Raji (cell line): ENCODE data around the gene C3orf22.

Source experiments
- POLR2A ChIP-seq: IDR thresholded peaks from 2 replicates; pipeline ENCODE4 v1.6.1; 2011; ENCODE audit warnings: low read depth, low read length, control low read depth; ENCODE audit not compliant: insufficient read depth

Gene C3orf22

DNA sequence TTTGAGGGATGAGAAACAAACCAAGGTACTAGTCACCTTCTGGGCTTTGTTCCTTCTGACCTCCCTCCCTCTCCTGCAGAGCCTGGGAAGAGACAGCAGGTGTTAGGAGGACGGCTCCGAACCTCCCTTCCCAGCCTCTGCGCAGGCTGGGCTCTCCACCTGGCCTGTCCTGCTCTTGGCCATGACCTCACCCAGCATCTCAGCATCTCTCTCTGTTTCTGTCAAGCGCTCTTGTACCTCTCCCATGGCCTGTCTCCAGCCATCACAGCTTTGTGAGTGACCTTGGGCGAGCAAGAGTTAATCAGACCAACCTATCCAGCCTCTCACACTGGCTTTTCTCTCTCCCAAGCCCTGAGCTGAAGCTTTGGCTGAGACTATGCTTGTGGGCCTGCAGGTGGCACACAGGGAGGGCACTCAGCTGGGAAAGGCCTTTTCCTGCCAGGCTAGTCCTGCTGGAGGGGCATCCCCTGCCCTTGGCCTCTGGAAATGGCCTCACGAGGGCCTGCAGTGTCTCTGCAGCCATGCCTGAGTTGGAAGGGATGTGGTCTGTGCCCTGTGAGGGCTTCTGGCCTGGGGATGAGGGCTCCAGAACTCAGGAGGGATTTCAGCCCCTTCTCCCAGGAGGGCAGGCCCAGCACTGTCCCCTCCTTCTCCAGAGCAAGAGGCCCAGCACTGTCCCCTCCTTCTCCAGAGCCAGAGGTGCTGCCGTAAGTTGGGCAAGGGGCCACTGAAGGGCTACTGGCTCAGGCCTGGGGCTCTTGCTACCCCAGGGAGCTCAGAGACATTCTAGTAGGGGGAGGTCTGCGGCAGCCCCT is 32.7 kb downstream of the C3orf22 start:
- no peak for TF ChIP-seq POLR2A

DNA sequence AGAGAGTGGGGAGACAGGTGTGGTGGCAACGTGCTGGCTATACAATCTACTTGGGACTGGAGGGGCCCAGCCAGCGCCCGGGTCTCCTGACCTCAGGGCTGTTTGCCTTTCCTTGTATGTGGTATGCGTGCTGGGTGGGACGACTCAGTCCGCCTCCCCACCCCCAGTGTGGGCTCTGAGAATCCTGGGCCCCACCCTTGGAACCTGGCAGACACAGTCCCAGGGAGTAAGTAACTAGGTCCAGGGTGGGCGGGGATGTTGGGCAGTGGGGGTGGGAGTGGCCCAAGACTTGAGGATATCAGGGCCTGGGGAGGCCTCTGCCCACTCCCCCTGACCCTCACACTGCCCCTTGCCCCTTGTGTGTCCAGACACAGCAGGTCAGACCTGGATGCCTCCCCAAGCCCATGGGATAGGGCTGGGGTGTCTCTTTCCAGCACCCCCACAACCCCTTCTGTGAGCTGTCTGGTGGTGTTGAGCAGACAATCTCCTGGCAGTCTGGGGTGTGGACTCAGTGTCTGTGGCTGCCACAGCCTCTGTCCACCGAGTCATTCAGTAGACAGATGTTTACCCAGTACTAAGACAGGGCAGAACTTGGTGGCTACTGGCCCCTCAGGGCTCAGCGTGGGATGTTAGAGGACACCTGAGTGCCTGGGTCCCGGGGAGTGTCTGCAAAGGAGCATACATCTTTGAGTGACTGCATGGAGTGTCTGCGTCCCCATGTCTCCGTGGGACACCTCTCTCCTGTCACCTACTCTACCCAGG is 33.5 kb downstream of the C3orf22 start:
- no peak for TF ChIP-seq POLR2A

- no peak for TF ChIP-seq POLR2A
Observed at GRCh38 chr3:126524429-126524988, 34.2 kb downstream of the C3orf22 start.

GRCh38 chr3:126523745-126524428 is 34.8 kb downstream of the C3orf22 start, which contains the start of gene CHST13:
CHST13 (plus strand) TSS chr3:126524155; CDS start chr3:126524333, 178 bp downstream.
- TF ChIP-seq POLR2A = no peak

GRCh38 chr3:126522363-126522788 is 36.4 kb downstream of the C3orf22 start:
- TF ChIP-seq POLR2A = no peak

GRCh38 chr3:126521122-126521891 is 37.4 kb downstream of the C3orf22 start:
- TF ChIP-seq POLR2A = no peak

GRCh38 chr3:126519506-126520455 is 39.0 kb downstream of the C3orf22 start:
- TF ChIP-seq POLR2A = no peak

GRCh38 chr3:126518779-126519177 is 40.0 kb downstream of the C3orf22 start:
- no peak for TF ChIP-seq POLR2A

- TF ChIP-seq POLR2A = no peak
Observed at GRCh38 chr3:126517986-126518778, 40.5 kb downstream of the C3orf22 start.

- TF ChIP-seq POLR2A = no peak
Observed at GRCh38 chr3:126517291-126517951, 41.3 kb downstream of the C3orf22 start, which contains the start of gene UROC1. UROC1 (minus strand) TSS chr3:126517773; CDS start chr3:126517719, 54 bp downstream.

GRCh38 chr3:126516936-126517290 is 41.8 kb downstream of the C3orf22 start:
- no peak for TF ChIP-seq POLR2A
